ENCODE results near the gene PFKL.
A peak's percentile ranks its signal among the peaks of the same experiment; 100 is the strongest.
"Not testable (repeated sequence)": the region's sequence is repeated elsewhere in the genome, so short reads cannot be mapped to it uniquely, and the experiment has no call there.

Gene PFKL

GRCh38 chr21:44329971-44330681 lies 30.3 kb downstream of the PFKL start:
- DNase-seq, result no peak

DNA sequence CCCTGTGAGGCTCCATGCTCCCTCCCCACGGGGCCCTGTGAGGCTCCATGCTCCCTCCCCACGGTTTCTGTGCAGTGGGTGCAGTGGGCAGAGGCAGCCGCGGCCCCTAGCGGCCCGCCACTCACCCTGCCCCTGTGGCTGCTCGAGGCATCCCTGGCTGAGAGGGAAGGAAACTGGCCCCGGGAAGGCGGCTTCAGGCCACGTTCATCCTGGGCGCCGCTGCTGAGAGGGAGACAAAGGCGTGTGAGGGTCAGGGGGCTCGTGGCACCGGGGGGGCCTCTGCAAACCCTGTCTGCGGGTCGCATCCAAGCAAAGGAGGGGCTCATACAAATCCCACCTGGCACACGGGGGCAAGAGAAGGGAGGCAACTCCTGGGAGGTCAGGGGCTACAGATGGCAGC lies 30.8 kb downstream of the PFKL start:
- DNase-seq, result no peak

GRCh38 chr21:44331209-44331608 lies 31.4 kb downstream of the PFKL start:
- DNase-seq, result no peak

DNA sequence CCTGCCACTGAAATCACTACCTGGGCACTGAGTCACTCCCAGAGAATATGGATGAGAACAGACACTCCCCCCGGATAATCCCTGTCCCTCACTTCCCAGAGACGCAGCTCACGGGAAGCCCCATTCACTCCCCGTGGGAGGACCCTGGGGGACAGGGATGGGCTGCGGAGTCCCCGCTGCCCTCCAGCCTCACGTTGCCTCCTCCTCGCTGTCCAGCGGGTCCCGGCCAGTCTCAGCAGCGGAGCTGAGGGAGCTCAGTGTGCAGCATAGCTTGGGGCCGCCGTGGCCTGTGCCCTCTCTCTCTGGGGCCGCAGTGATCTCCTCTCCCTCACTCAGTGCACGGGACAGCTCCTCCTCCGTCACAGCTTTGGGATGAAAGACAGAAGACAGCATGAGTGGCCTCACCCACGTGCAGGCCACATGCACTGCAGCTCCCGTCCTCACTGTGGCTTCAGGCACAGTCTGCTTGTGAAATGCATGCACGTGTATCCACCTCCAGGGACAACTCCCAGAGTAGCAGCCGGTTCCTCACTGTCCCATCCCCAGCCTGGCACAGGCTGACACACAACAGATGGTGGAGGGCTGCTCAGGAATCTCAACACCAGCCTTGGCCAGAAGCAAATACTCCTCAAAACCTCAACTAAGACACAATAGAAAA lies 31.9 kb downstream of the PFKL start:
- no peak for DNase-seq

DNA sequence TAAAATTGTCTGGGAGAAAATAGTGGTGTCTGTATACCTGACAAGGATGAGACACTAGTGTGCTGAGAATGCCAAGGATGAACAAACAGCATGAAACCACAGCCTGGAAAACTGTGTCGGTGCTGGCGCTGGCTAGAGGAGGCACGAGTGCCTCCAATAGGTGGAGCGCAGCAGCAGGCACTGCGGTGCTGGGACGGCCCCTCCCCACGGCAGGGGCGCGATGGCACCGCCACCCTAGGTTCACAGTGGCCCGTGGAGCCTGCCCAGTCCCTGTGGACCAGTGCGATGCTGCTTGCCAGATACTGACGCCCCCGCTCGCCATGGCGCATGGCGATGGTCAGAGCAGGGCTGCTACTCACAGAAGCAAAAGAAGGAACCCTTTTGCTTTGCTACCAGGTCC lies 32.5 kb downstream of the PFKL start:
- DNase-seq, result no peak

- no peak for DNase-seq
These were observed 33.1 kb downstream of the PFKL start for GRCh38 chr21:44332965-44333364.

GRCh38 chr21:44333509-44334328 lies 33.9 kb downstream of the PFKL start:
- DNase-seq, result no peak

- DNase-seq, result no peak
These were observed 34.6 kb downstream of the PFKL start for GRCh38 chr21:44334329-44335030.

DNA sequence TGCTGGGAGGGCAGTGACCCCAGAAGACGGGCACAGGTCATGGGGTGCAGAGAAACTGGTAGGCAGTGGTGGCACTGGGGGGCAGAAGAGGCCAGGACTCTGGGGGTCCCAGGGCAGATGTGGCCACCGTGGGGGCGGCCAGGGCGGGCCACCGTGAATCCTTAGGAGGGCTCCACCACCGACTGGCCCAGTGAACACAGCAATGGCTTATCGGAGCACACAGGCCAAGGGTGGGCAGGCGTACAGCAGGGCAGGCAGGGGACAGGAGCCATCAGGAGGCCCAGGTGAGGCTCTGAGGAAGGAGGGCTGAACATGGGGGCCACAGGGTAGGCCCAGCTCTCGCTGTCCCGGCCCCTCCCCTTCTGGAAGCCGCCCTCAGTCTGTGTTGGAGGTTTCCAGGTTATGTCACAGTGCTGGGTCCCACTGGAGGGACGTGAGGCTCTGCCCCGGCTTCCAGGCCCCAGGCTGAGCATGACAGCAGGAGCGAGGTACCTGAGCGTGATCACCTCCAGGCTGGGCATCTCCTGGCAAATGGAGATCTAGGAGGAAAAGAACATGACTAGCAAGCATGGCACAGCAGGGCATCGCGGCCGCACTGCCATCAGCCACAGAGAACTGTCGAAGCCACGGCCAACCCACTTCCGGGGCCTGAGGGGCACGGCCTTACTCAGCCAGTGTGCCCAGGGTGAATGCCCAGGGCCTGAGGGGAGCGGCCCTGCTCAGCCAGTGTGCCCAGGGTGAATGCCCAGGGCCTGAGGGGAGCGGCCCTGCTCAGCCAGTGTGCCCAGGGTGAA lies 35.6 kb downstream of the PFKL start:
- no peak for DNase-seq

GRCh38 chr21:44337449-44337848 lies 37.6 kb downstream of the PFKL start:
- no peak for DNase-seq

- DNase-seq, result peak in 1 of 2 experiments; percentile 50
These were observed 38.4 kb downstream of the PFKL start for GRCh38 chr21:44337941-44338895.

DNA sequence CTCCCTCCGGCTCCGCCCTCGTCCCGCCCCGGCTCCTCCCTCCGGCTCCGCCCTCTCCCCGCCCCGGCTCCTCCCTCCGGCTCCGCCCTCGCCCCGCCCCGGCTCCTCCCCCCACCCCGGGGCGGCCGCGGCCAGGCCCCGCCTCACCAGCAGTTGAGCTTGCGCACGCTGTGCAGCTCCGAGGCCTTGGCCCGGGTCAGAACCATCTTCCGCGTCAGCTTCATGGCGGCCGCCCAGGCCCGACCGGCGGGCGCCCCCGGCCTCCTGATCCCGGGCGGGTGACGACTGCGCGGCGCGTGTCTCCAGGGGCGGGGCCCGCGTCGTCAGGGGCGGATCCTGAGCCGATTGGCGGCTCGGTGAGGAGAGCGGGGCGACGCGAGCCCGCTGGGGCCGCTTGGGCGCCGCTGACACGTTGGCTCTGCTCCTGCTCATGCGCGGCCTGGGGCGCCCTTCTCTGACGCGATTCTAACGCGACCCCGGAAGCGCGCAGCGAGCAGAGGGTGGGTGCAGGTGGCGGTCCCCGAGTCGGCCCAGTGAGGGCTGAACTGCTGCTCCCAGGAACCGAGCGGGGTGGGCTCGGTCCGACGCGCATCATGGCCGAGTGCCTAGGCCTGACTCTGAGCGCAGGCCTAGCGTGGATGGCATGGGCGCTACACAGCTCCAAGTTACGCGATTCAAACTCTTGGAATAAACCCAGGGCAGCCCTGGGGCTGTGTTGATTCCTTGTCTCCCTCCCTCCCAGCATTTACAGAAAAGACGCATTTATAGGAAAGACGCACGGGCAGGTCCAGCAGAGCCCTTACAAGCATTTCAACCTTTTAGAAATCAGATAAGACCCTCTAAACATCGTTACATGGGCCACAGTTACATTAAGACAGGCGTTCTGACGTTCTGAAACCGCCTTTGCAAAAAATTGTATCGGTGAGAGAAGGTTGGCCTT lies 39.4 kb downstream of the PFKL start, which contains the start of gene CFAP410:
CFAP410 (minus strand) TSS at position 420 of the 940 bp plus-strand sequence; CDS start at position 224, 196 bp downstream.
- peak; percentile 82 to 89 for DNase-seq

DNA sequence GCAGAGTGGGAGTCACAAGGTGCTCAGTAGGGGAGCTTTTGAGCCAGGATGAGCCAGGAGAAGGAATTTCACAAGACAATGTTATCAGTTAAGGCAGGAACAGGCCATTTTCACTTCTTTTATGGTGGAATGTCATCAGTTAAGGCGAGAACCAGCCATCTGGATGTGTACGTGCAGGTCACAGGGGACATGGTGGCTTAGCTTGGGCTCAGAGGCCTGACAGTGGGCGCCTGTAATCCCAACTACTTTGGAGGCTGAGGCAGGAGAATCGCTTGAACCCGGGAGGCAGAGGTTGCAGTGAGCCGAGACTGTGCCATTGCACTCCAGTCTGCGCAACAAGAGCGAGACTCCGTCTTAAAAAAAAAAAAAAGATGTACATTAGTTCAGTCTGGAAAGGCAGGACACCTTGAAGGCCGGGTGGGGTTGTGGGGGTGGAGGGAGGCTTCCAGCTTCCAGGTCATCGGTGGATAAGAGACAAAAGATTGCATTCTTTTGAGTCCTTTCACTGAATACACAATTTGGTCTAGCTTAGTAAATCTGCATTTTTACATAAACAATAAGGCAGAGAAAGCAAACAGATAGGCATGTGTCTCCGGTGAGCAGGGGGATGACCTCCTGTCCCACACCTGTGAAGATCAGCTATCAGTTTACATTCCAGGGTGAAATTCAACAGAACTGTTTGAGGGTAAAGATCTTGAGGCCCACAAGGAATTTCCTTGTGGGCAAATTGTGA lies 42.0 kb downstream of the PFKL start:
- not testable (repeated sequence) for DNase-seq

DNA sequence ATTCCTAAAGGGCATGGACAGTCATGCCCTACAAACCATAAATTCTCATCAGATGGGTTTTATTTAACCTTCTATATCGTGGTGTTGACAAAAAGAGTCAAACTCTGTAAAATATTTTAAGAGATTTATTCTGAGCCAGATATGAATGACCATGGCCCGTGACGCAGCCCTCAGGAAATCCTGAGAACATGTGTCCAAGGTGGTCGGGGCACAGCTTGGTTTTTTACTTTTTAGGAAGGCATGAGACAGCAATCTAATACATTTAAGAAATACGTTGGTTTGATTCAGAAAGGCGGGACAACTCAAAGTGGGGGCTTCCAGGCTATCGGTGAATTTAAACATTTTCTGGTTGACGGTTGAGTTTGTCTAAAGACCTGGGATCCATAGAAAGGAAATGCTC lies 43.1 kb downstream of the PFKL start:
- not testable (repeated sequence) for DNase-seq

DNA sequence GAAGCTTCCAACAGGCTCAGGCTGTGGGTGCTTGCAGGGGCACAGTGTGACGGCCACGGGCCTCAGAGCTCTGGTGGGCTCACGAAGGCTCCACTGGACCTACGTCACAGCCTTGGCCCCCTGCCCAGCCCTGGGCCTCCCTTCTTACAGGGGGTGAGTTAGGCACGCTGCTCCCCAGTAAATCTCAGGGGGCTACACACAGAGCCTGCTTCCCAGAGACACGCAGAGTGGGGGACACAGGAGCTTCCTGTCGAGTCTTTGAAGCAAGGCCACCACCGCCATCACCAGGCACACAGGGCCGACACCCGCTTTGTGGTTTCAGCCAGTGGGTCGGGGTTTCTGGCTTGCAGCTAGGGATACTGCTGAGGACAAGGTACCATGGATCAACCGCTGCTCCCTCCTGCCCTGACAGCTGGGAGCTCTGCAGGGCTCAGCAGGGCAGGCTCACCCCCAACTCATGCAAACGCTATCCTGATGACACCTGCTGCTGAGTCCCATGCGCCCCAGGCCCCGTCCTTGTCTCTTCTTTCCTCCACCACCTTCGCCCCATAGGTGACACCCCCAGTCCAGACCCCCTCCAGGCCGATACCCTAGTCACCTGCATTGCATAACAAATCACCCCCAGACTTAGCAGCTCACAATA lies 44.8 kb downstream of the PFKL start:
- no peak for DNase-seq

DNA sequence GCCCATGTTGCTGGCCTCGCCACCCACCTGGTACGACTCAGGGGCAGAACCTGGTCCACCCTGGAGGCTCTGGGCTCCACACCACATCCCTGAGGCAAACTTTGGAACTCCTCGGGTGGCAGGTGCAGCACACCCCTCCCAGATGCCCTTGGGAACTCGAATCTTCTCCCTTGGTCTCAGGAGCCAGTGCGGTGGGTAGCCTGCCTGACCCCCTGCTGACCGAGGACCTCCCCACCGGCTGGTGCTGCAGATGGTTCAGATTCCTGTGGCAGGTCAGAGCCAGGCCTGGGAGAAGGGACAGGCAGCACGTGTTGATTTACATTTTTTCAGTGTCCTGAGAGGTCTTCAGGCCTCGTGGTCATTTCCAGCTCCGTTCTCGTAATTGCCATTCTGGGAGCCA lies 45.6 kb downstream of the PFKL start:
- no peak for DNase-seq

DNA sequence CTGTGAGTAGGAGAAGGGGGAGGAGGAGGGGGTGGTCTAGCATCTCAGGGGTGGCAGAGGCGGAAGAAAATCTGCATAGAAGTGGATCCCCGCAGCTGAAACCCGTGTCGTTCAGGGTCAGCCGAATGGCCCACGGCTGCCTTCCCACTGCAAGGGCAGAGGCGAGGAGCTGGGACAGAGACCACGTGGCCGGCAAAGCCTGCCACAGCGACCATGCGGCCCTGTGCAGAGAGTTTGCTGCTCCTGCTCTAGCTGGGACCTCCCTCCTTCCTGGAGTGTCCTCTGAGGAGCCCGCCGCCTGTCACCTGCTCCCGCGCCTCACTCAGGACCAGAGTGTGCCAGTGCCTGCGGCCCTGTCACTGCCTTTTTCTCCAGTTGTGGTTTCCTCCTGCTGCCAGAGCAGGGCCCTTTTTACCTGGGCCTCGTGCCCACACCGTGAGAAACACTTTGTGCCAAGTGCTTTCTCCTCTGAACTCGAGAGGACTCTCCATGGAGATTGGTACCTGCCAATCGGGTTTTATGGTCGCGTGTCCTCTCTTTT lies 48.1 kb downstream of the PFKL start:
- DNase-seq, result peak in 1 of 2 experiments; percentile 53

DNA sequence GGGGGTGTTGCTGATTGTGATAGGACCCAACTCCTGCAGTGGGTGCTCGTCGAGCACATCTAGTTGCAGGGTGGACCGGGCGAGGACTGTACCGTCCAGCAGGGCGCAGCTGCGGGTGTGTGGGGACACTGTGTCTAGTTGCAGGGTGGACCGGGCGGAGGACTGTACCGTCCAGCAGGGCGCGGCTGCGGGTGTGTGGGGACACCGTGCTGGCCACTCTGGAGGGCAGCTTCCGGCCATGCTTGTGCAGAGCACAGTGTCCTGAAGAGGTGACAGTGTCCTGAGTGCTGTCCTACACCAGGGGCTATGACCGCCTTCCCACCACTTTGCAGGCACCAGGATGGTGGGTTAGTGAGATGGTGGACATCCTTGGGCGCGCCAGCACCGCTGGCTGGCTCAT lies 49.0 kb downstream of the PFKL start:
- no peak for DNase-seq

All from SHP77 (cell line).